Esophagus squamous epithelium (tissue), 5 donors: Measurements from ENCODE around the gene CDC42BPA. TPM values are rescaled to one million over a fixed set of nuclear protein-coding genes. Genes with fewer than 3 reads are reported as not detected.

Experiments
- DNase-seq: peaks from one replicate; lab custom pipeline; 2025; lab: John Stamatoyannopoulos, UW
- H3K27ac ChIP-seq, 4 donors: fragments of 200-600 bp; sonication (generic); one replicate each; pipeline ENCODE4 v1.5.1; 2016 to 2019; ENCODE audit warnings: mild to moderate bottlenecking in 1 of 4
- H3K27me3 ChIP-seq, 4 donors: fragments of 200-600 bp; sonication (generic); 1 replicate in 3 of 4; 2 replicates in 1 of 4; pipeline versions ENCODE4 v1.5.1 to v1.6.0; 2017 to 2021; ENCODE audit warnings: antibody characterized with exemption in 1 of 4
- H3K36me3 ChIP-seq, 3 donors: fragments of 200-600 bp; sonication (generic); one replicate each; pipeline ENCODE4 v1.5.1; 2016 to 2019
- H3K4me1 ChIP-seq, 3 donors: fragments of 200-600 bp; sonication (generic); one replicate each; pipeline ENCODE4 v1.5.1; 2017 to 2019
- H3K4me3 ChIP-seq, 4 donors: fragments of 200-600 bp; sonication (generic); 1 replicate in 3 of 4; 2 replicates in 1 of 4; pipeline ENCODE4 v1.5.1; 2016 to 2019; ENCODE audit warnings: mild to moderate bottlenecking in 2 of 4, moderate library complexity in 1 of 4
- H3K9me3 ChIP-seq, 3 donors: fragments of 200-600 bp; sonication (generic); one replicate each; pipeline ENCODE4 v1.5.1; 2016 to 2019
- CTCF ChIP-seq, 6 experiments: fragments of 450-650 bp in 4 of 6; fragments of 200-600 bp in 2 of 6; sonication (generic) in 2 of 6; IDR thresholded peaks; one replicate each; pipeline ENCODE4 v1.5.1; 2016 to 2019; ENCODE audit warnings: antibody characterized with exemption in 6 of 6, mild to moderate bottlenecking in 4 of 6, moderate library complexity in 4 of 6
- POLR2A ChIP-seq, 4 donors: fragments of 450-650 bp; IDR thresholded peaks; one replicate each; pipeline ENCODE4 v1.6.1; 2017; ENCODE audit warnings: antibody characterized with exemption in 4 of 4, mild to moderate bottlenecking in 4 of 4, moderate library complexity in 3 of 4
- WGBS, 2 donors: methylation state at CpG; one replicate each; pipeline ENCODE4 v1.1.5; 2018; 5-methylcytosine and 5-hydroxymethylcytosine counted together
- intact Hi-C: fragments of 100-400 bp; cut with DNase I; formaldehyde crosslinking; loops from one replicate; pipeline ENCODE4 v1.15.0; 2022
- total RNA-seq, 4 donors: library from RNA; depleted of rRNA; stranded (reverse); fragments of >200 nt; gene quantifications; one replicate each; pipeline ENCODE4 v1.1.0, GENCODE V29; 2016
- donor health status: DM: yes; HTN: yes; CAD: no.

CDC42BPA gene
- total RNA-seq, 4 donors from 2014 or later: 4.3 to 33.6 (median 17.2) TPM

GRCh38 chr1:227214207-227214606, 104.1 kb downstream of the CDC42BPA start:
- intact Hi-C loops: no loop called here

GRCh38 chr1:227213426-227213825, 104.9 kb downstream of the CDC42BPA start:
- H3K27me3 ChIP-seq: no peaks in the 10 kb centered on the region
- H3K4me1 ChIP-seq: no peaks in the 10 kb centered on the region
- intact Hi-C loops: no loop called here
- no peak for DNase-seq
- 69 to 71% methylated on average over 4 of the region's 4 CpGs for WGBS, 2 donors
- H3K27ac ChIP-seq: no peak overlapping the region
- H3K4me3 ChIP-seq: no peak overlapping the region
- TF ChIP-seq POLR2A (IDR thresholded peaks at IDR 0.05): no peak
- no peak for TF ChIP-seq CTCF (IDR thresholded peaks at IDR 0.05)
- H3K9me3 ChIP-seq: no peaks in the 10 kb centered on the region
- no peaks in the 10 kb centered on the region for H3K36me3 ChIP-seq

More at GRCh38 chr1:227214207-227214606, 104.1 kb downstream of the CDC42BPA start:
- no peak overlapping the region for H3K27ac ChIP-seq
- no peak for DNase-seq
- TF ChIP-seq CTCF (IDR thresholded peaks at IDR 0.05) (no peak), POLR2A (IDR thresholded peaks at IDR 0.05) (no peak)
- peaks cover 0 to 2% (median 0%) of the 10 kb centered on the region in 3 donors for H3K4me1 ChIP-seq
- H3K27me3 ChIP-seq: no peaks in the 10 kb centered on the region
- 83 to 89% methylated on average over 3 of the region's 3 CpGs for WGBS, 2 donors
- H3K36me3 ChIP-seq: no peaks in the 10 kb centered on the region
- H3K4me3 ChIP-seq: no peak overlapping the region
- H3K9me3 ChIP-seq: no peaks in the 10 kb centered on the region

GRCh38 chr1:227212164-227212563, 106.1 kb downstream of the CDC42BPA start:
- no peak for TF ChIP-seq POLR2A (IDR thresholded peaks at IDR 0.05)
- no peak for TF ChIP-seq CTCF (IDR thresholded peaks at IDR 0.05)
- Histone ChIP-seq H3K27me3 (no peaks in the 10 kb centered on the region), H3K27ac (no peak overlapping the region), H3K4me3 (no peak overlapping the region), H3K4me1 (no peaks in the 10 kb centered on the region), H3K9me3 (no peaks in the 10 kb centered on the region), H3K36me3 (no peaks in the 10 kb centered on the region)
- intact Hi-C loops: no loop called here
- no peak for DNase-seq
- WGBS, 2 donors: 54 to 80% methylated on average over 3 of the region's 3 CpGs

GRCh38 chr1:227210604-227211003, 107.7 kb downstream of the CDC42BPA start:
- no peak overlapping the region for H3K27ac ChIP-seq
- H3K27me3 ChIP-seq: no peaks in the 10 kb centered on the region
- H3K4me3 ChIP-seq: no peak overlapping the region
- H3K36me3 ChIP-seq: no peaks in the 10 kb centered on the region
- intact Hi-C loops: no loop called here
- TF ChIP-seq POLR2A (IDR thresholded peaks at IDR 0.05) (no peak), CTCF (IDR thresholded peaks at IDR 0.05) (no peak)
- no peaks in the 10 kb centered on the region for H3K4me1 ChIP-seq
- H3K9me3 ChIP-seq: no peaks in the 10 kb centered on the region
- no peak for DNase-seq

- intact Hi-C loops: no loop called here
- peaks cover 0 to 6% (median 0%) of the 10 kb centered on the region in 3 donors for H3K36me3 ChIP-seq
- TF ChIP-seq POLR2A (IDR thresholded peaks at IDR 0.05) (no peak), CTCF (IDR thresholded peaks at IDR 0.05) (no peak)
- H3K4me1 ChIP-seq: no peaks in the 10 kb centered on the region
- H3K4me3 ChIP-seq: no peak overlapping the region
- DNase-seq: no peak
- H3K27ac ChIP-seq: no peak overlapping the region
- WGBS, 2 donors: 86 to 89% methylated on average over 2 of the region's 2 CpGs
- H3K9me3 ChIP-seq: no peaks in the 10 kb centered on the region
- no peaks in the 10 kb centered on the region for H3K27me3 ChIP-seq
These were observed 121.2 kb downstream of the CDC42BPA start for GRCh38 chr1:227197064-227197463.
